Caco-2 (cell line): ENCODE data around the gene PXYLP1. TPM values are rescaled to one million over a fixed set of nuclear protein-coding genes. Genes with fewer than 3 reads are reported as not detected.

Experiments used
- BruUV-seq: library from RNA; stranded (reverse); fragments of 400-500 nt; replicated peaks from 2 replicates; lab custom pipeline; 2021; lab: Mats Ljungman, UMichigan
- CTCF ChIA-PET: fragments of 300-600 bp; sonication (Branson Sonifier 250); formaldehyde crosslinking; loops from one replicate; lab custom pipeline; 2022; ENCODE audit warnings: antibody characterized with exemption; lab: Charles Lee
- POLR2A ChIA-PET: fragments of 300-600 bp; sonication (Branson Sonifier 250); formaldehyde crosslinking; loops from one replicate; lab custom pipeline; 2022; ENCODE audit warnings: antibody characterized with exemption; lab: Charles Lee
- DNase-seq, 2 experiments: peaks; one replicate each; pipeline versions ENCODE4 v3.0.0 to v3.0.0-alpha.2; 2020 to 2022
- H3K27me3 ChIP-seq: replicated peaks from 2 replicates; pipeline ENCODE4 v1.6.0; 2011; ENCODE audit warnings: low read length; ENCODE audit not compliant: control insufficient read depth, insufficient read depth
- H3K36me3 ChIP-seq: 2 replicates; pipeline ENCODE4 v1.5.1; 2011; ENCODE audit warnings: low read length; ENCODE audit not compliant: control insufficient read depth, insufficient read depth
- H3K4me1 ChIP-seq: fragments of 250-450 bp; sonication (Bioruptor Pico); 2 replicates; pipeline ENCODE4 v1.5.1; 2020; ENCODE audit warnings: mild to moderate bottlenecking
- H3K4me3 ChIP-seq: 2 replicates; pipeline ENCODE4 v1.5.1; 2011; ENCODE audit warnings: low read depth, mild to moderate bottlenecking, control low read depth, low read length
- H3K9me3 ChIP-seq: fragments of 250-450 bp; sonication (Bioruptor Pico); 2 replicates; pipeline ENCODE4 v1.5.1; 2020; ENCODE audit warnings: mild to moderate bottlenecking, moderate library complexity
- H3K27ac Mint-ChIP-seq: one replicate; pipeline ENCODE4 v1.8.0; 2022; ENCODE audit warnings: mixed read lengths; ENCODE audit not compliant: unreplicated experiment
- H3K27me3 Mint-ChIP-seq: one replicate; pipeline ENCODE4 v1.8.0; 2022; ENCODE audit warnings: mixed read lengths; ENCODE audit not compliant: insufficient read depth, unreplicated experiment
- H3K36me3 Mint-ChIP-seq: one replicate; pipeline ENCODE4 v1.8.0; 2022; ENCODE audit warnings: mild to moderate bottlenecking, mixed read lengths; ENCODE audit not compliant: insufficient read depth, unreplicated experiment
- H3K4me1 Mint-ChIP-seq: one replicate; pipeline ENCODE4 v1.8.0; 2022; ENCODE audit warnings: low read depth, mixed read lengths; ENCODE audit not compliant: unreplicated experiment
- H3K4me3 Mint-ChIP-seq: one replicate; pipeline ENCODE4 v1.8.0; 2022; ENCODE audit warnings: mild to moderate bottlenecking, moderate library complexity, mixed read lengths; ENCODE audit not compliant: unreplicated experiment
- H3K9me3 Mint-ChIP-seq: one replicate; pipeline ENCODE4 v1.8.0; 2022; ENCODE audit warnings: mixed read lengths; ENCODE audit not compliant: unreplicated experiment
- intact Hi-C: fragments of 100-400 bp; cut with micrococcal nuclease; formaldehyde crosslinking; loops from one replicate; pipeline ENCODE4 v1.10.0; 2022; ENCODE audit not compliant: unreplicated experiment
- total RNA-seq: library from RNA; stranded (reverse); gene quantifications from 2 replicates; pipeline ENCODE4 v1.2.3, GENCODE V29; 2022
- TF ChIP-seq, protein P1 (sequence below), 2 experiments: fragments of 200-600 bp in 1 of 2; IDR thresholded peaks; 1 replicate in 1 of 2; 2 replicates in 1 of 2; pipeline versions ENCODE4 v1.5.1 to v1.8.0; 2011 to 2022; ENCODE audit warnings: antibody characterized with exemption in 1 of 2, control low read depth in 1 of 2, inconsistent platforms in 1 of 2, low read depth in 1 of 2, low read length in 1 of 2, mild to moderate bottlenecking in 1 of 2, moderate library complexity in 1 of 2; ENCODE audit not compliant: insufficient read depth in 1 of 2, severe bottlenecking in 1 of 2, unreplicated experiment in 1 of 2

Gene PXYLP1
- total RNA-seq, 1 experiment from 2014 or later: 24.6 TPM

DNA sequence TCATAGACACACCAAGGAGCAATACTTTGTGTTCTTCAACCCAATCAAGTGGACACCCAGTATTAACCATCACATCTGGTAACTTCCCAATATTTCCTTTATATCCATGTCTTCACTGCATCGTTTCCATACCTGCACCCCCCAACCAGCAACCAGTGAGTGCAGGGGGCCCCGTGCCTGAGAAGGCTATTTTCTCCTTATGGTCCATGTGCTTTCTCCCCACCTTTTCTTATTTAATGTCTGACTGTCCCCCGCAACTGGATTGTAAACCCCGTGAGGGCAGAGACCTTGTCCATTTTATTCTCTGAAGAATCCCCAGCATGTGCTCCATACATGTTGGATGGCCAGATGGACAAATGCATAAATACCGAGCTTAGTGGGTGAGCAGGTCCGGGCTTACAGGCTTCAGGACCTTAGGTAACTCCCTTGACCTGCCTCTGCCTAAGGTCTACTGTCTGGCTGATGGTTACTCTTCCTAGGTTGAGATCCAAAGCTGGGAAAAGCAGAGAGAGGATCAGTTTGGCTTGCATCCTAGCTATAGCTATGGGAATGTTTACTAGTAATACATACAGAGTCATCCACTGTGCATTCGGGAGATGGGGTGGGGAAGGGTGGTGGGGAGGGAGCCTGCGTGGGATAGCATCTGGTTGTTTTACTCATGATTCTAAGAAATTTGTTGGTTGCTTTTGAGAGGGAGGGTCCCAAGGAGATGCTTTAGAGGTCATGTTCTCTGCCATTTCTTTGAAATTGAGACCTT lies 41.5 kb downstream of the PXYLP1 start:
- intact Hi-C loops: no loop called here
- Mint-ChIP-seq H3K9me3 (no peaks in the 10 kb centered on the region), H3K36me3 (peaks cover 12% of the 10 kb centered on the region), H3K27me3 (no peaks in the 10 kb centered on the region), H3K27ac (peak overlapping the region; percentile 26), H3K4me3 (no peak overlapping the region), H3K4me1 (peaks cover 27% of the 10 kb centered on the region)
- no peaks in the 10 kb centered on the region for H3K9me3 ChIP-seq
- H3K4me1 ChIP-seq: peaks cover 29% of the 10 kb centered on the region
- H3K36me3 ChIP-seq: no peaks in the 10 kb centered on the region; the same call in 1 of the 2 replicates
- ChIA-PET CTCF (interaction anchor here (1.0 kb wide), 1 partner anchor 39 kb away, joined by 3 read pairs; no protein-coding TSS in a partner anchor), POLR2A (no interaction called here)
- H3K27me3 ChIP-seq: no peaks in the 10 kb centered on the region
- BruUV-seq: no TSS peak
- no peak for DNase-seq
- H3K4me3 ChIP-seq: no peak overlapping the region
- TF ChIP-seq, protein P1, sequence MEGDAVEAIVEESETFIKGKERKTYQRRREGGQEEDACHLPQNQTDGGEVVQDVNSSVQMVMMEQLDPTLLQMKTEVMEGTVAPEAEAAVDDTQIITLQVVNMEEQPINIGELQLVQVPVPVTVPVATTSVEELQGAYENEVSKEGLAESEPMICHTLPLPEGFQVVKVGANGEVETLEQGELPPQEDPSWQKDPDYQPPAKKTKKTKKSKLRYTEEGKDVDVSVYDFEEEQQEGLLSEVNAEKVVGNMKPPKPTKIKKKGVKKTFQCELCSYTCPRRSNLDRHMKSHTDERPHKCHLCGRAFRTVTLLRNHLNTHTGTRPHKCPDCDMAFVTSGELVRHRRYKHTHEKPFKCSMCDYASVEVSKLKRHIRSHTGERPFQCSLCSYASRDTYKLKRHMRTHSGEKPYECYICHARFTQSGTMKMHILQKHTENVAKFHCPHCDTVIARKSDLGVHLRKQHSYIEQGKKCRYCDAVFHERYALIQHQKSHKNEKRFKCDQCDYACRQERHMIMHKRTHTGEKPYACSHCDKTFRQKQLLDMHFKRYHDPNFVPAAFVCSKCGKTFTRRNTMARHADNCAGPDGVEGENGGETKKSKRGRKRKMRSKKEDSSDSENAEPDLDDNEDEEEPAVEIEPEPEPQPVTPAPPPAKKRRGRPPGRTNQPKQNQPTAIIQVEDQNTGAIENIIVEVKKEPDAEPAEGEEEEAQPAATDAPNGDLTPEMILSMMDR (IDR thresholded peaks at IDR 0.05; ENCODE audit: insufficient read depth in 1 of 2, low read depth in 1 of 2, low read length in 1 of 2, severe bottlenecking in 1 of 2, unreplicated experiment in 1 of 2): no peak

DNA sequence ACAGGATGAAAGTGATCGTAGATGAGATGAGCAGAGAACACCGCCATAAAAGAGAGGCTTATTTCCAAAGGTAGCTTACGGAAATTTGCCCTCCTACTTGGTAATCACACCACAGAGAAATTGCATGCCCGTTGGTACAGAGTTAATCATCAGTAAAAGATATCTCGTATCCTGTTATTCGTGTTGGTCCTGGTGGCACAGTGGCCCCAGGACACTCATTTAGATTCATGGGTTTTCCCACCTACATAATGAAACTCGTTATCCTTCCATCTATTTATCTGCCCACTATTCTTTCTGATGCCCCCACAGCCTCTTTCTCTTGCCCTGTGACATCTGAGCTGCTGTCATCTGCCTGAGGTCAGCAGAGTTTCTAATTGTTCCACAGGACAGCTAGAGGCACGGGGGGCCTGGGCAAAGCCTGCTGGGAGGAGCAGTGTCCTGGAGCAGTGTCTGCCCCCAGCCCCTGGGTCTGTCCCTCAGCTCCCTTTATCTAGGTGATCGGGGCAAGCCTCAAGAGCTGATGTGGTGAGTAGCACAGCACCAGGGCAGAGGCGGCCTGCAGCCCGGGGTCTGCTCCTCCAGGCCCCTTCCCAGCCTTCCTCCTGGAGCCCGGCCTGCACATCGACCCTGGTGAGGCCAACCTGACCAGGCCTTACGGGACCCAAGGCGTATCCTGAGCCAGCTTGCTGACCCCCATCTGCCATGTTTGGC lies 42.2 kb downstream of the PXYLP1 start:
- intact Hi-C loops: no loop called here
- TF ChIP-seq, protein P1 (IDR thresholded peaks at IDR 0.05; ENCODE audit: insufficient read depth in 1 of 2, low read depth in 1 of 2, low read length in 1 of 2, severe bottlenecking in 1 of 2, unreplicated experiment in 1 of 2): no peak
- no TSS peak for BruUV-seq
- Mint-ChIP-seq H3K27ac (no peak overlapping the region), H3K27me3 (no peaks in the 10 kb centered on the region), H3K4me3 (no peak overlapping the region), H3K4me1 (peaks cover 27% of the 10 kb centered on the region), H3K36me3 (peaks cover 12% of the 10 kb centered on the region), H3K9me3 (no peaks in the 10 kb centered on the region)
- Histone ChIP-seq H3K36me3 (no peaks in the 10 kb centered on the region; the same call in 1 of the 2 replicates), H3K4me3 (no peak overlapping the region), H3K4me1 (peaks cover 29% of the 10 kb centered on the region), H3K27me3 (no peaks in the 10 kb centered on the region), H3K9me3 (no peaks in the 10 kb centered on the region)
- ChIA-PET POLR2A (no interaction called here), CTCF (interaction anchor here (0.5 to 1.0 kb wide), 2 partner anchors 38 to 312 kb away, joined by 3 read pairs; no protein-coding TSS in a partner anchor)
- no peak for DNase-seq

DNA sequence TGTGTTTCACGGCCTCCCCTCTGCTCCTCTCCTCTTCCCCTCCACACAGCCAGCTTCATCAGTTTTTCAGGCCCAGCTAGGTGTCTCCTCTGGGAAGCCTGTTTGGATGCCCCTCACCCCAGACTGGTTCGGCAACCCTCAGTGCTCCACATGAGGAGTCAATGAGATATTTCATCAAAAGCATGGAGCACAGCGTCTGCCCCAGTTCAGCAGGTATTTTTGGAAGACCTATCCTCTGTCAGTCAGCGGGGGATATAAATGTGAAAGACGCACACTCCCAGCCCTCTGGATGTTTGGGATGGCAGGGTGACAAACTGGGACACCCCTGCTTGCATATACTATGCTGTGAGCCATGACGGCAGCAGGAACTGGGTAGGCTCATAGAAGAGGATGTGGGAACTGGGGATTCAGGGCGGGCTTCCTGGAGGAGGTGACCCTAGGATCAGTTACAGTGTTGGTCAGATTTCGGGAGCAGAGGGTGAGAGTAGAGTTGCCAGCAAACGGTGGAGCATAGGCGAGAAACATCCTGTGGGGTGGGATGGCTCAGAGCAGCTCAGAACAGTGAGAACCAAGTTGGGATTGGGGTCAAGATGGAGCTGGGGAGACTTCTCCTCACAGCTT lies 42.9 kb downstream of the PXYLP1 start:
- DNase-seq: no peak

More for the DNA sequence above, 42.9 kb downstream of the PXYLP1 start:
- TF ChIP-seq, protein P1 (IDR thresholded peaks at IDR 0.05; ENCODE audit: insufficient read depth in 1 of 2, low read depth in 1 of 2, low read length in 1 of 2, severe bottlenecking in 1 of 2, unreplicated experiment in 1 of 2): no peak
- no peaks in the 10 kb centered on the region for H3K9me3 Mint-ChIP-seq
- POLR2A ChIA-PET: no interaction called here
- peaks cover 18% of the 10 kb centered on the region for H3K36me3 Mint-ChIP-seq
- H3K27me3 ChIP-seq: no peaks in the 10 kb centered on the region
- peaks cover 29% of the 10 kb centered on the region for H3K4me1 ChIP-seq
- no peaks in the 10 kb centered on the region for H3K9me3 ChIP-seq
- BruUV-seq: no TSS peak
- CTCF ChIA-PET: interaction anchor here (0.5 kb wide), 1 partner anchor 313 kb away, joined by 3 read pairs; no protein-coding TSS in a partner anchor
- intact Hi-C loops: no loop called here
- H3K36me3 ChIP-seq: no peaks in the 10 kb centered on the region; the same call in 1 of the 2 replicates
- H3K4me1 Mint-ChIP-seq: peaks cover 27% of the 10 kb centered on the region
- no peak overlapping the region for H3K4me3 ChIP-seq
- H3K27ac Mint-ChIP-seq: peak overlapping the region; percentile 17
- H3K27me3 Mint-ChIP-seq: no peaks in the 10 kb centered on the region
- H3K4me3 Mint-ChIP-seq: no peak overlapping the region
